Measurements from ENCODE around the gene G6PC2. TPM values are rescaled to one million over a fixed set of nuclear protein-coding genes. Genes with fewer than 3 reads are reported as not detected.

G6PC2 gene
- polyA plus RNA-seq, 1 donor from 2014 or later: not detected

DNA sequence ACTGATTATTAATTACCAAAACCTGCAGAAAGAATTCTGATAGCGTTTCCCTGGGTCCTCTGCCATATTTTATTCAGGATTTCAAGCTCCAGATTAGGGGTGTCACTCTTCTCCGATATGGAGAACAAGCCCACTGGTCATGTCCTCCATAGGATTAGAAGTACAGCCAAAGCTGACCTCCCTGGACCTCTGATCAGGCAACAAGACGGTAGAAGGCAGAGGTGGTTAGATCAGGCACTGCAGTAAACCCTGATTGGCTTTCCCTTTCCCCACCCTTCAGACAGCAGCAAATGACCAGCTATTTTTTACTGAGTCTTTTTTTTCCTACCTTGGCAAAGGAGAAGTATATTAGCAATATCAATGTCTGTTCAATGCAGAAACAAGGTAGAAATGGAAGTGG lies 48.6 kb upstream of the G6PC2 start:
- Histone ChIP-seq H3K9ac (ENCODE audit: low read length) (no peak overlapping the region), H3F3A (ENCODE audit: insufficient read depth, low read length, poor library complexity, severe bottlenecking) (no peaks in the 10 kb centered on the region), H3K9me2 (ENCODE audit: insufficient read depth, low read length) (no peaks in the 10 kb centered on the region), H2AFZ (ENCODE audit: low read depth, low read length) (no peak overlapping the region), H3K36me3 (ENCODE audit: insufficient read depth, low read length) (no peaks in the 10 kb centered on the region), H4K20me1 (ENCODE audit: insufficient read depth) (no peaks in the 10 kb centered on the region), H3K27ac (ENCODE audit: low read length) (no peak overlapping the region), H3K4me2 (ENCODE audit: low read length) (no peak overlapping the region), H3K4me3 (ENCODE audit: low read length) (no peak overlapping the region), H3K79me2 (replicated peaks; ENCODE audit: insufficient read depth, low read length) (no peaks in the 10 kb centered on the region), H3K9me3 (ENCODE audit: low read length) (no peaks in the 10 kb centered on the region), H3K27me3 (ENCODE audit: insufficient read depth, low read depth, low read length) (no peaks in the 10 kb centered on the region)
- no peak for TF ChIP-seq RAD21 (conservative IDR thresholded peaks at IDR 0.05)
- TF ChIP-seq, protein P1, sequence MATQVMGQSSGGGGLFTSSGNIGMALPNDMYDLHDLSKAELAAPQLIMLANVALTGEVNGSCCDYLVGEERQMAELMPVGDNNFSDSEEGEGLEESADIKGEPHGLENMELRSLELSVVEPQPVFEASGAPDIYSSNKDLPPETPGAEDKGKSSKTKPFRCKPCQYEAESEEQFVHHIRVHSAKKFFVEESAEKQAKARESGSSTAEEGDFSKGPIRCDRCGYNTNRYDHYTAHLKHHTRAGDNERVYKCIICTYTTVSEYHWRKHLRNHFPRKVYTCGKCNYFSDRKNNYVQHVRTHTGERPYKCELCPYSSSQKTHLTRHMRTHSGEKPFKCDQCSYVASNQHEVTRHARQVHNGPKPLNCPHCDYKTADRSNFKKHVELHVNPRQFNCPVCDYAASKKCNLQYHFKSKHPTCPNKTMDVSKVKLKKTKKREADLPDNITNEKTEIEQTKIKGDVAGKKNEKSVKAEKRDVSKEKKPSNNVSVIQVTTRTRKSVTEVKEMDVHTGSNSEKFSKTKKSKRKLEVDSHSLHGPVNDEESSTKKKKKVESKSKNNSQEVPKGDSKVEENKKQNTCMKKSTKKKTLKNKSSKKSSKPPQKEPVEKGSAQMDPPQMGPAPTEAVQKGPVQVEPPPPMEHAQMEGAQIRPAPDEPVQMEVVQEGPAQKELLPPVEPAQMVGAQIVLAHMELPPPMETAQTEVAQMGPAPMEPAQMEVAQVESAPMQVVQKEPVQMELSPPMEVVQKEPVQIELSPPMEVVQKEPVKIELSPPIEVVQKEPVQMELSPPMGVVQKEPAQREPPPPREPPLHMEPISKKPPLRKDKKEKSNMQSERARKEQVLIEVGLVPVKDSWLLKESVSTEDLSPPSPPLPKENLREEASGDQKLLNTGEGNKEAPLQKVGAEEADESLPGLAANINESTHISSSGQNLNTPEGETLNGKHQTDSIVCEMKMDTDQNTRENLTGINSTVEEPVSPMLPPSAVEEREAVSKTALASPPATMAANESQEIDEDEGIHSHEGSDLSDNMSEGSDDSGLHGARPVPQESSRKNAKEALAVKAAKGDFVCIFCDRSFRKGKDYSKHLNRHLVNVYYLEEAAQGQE (IDR thresholded peaks at IDR 0.05; ENCODE audit: borderline replicate concordance): no peak
- TF ChIP-seq EZH2 (IDR thresholded peaks at IDR 0.05; ENCODE audit: borderline replicate concordance, insufficient read depth, low read length, poor library complexity, severe bottlenecking): no peak
- no peak for TF ChIP-seq POLR2AphosphoS5 (IDR thresholded peaks at IDR 0.05)

DNA sequence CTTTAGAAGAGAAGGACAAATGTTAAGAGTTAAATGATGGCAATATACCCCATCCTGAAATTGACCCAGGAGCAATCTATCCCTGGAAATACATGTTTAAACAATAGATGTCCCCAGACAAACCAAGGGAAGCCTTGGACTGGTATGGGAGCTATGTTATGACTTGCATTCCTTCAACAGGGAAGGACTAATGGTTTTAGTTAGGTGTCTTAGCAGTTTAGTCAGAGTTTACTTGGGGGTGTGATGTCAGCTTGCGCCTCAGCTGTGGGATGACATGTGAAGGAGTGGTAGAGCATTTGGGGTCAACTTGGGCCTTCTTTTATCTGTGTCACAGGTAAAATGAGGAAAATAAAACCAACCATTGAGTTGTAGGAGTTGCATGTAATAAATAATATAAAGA lies 47.6 kb upstream of the G6PC2 start:
- TF ChIP-seq, protein P1 (IDR thresholded peaks at IDR 0.05; ENCODE audit: borderline replicate concordance): no peak
- TF ChIP-seq EP300 (conservative IDR thresholded peaks at IDR 0.05; ENCODE audit: poor library complexity, severe bottlenecking) (no peak), EZH2 (IDR thresholded peaks at IDR 0.05; ENCODE audit: borderline replicate concordance, insufficient read depth, low read length, poor library complexity, severe bottlenecking) (no peak), RAD21 (conservative IDR thresholded peaks at IDR 0.05) (no peak), SMC3 (conservative IDR thresholded peaks at IDR 0.05; ENCODE audit: poor library complexity) (no peak), POLR2AphosphoS5 (IDR thresholded peaks at IDR 0.05) (no peak), MXI1 (conservative IDR thresholded peaks at IDR 0.05; ENCODE audit: poor library complexity, severe bottlenecking) (no peak), TAF1 (IDR thresholded peaks at IDR 0.05; ENCODE audit: low read depth) (no peak)
- TF ChIP-seq, protein P2, sequence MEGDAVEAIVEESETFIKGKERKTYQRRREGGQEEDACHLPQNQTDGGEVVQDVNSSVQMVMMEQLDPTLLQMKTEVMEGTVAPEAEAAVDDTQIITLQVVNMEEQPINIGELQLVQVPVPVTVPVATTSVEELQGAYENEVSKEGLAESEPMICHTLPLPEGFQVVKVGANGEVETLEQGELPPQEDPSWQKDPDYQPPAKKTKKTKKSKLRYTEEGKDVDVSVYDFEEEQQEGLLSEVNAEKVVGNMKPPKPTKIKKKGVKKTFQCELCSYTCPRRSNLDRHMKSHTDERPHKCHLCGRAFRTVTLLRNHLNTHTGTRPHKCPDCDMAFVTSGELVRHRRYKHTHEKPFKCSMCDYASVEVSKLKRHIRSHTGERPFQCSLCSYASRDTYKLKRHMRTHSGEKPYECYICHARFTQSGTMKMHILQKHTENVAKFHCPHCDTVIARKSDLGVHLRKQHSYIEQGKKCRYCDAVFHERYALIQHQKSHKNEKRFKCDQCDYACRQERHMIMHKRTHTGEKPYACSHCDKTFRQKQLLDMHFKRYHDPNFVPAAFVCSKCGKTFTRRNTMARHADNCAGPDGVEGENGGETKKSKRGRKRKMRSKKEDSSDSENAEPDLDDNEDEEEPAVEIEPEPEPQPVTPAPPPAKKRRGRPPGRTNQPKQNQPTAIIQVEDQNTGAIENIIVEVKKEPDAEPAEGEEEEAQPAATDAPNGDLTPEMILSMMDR (IDR thresholded peaks at IDR 0.05; ENCODE audit: poor library complexity, severe bottlenecking): no peak
- Histone ChIP-seq H3K4me3 (ENCODE audit: low read length) (no peak overlapping the region), H3K36me3 (ENCODE audit: insufficient read depth, low read length) (no peaks in the 10 kb centered on the region), H3K27ac (ENCODE audit: low read length) (no peak overlapping the region), H2AFZ (ENCODE audit: low read depth, low read length) (no peak overlapping the region), H3K4me2 (ENCODE audit: low read length) (no peak overlapping the region), H3K9ac (ENCODE audit: low read length) (no peak overlapping the region), H3K9me3 (ENCODE audit: low read length) (no peaks in the 10 kb centered on the region), H3K79me2 (replicated peaks; ENCODE audit: insufficient read depth, low read length) (no peaks in the 10 kb centered on the region), H4K20me1 (ENCODE audit: insufficient read depth) (no peaks in the 10 kb centered on the region), H3K9me2 (ENCODE audit: insufficient read depth, low read length) (no peaks in the 10 kb centered on the region), H3K27me3 (ENCODE audit: insufficient read depth, low read depth, low read length) (no peaks in the 10 kb centered on the region), H3F3A (ENCODE audit: insufficient read depth, low read length, poor library complexity, severe bottlenecking) (no peaks in the 10 kb centered on the region)
